AG09309 (cell line): ENCODE data around the gene DLG2.

Source experiments
- DNase-seq: peaks from one replicate; pipeline ENCODE4 v3.0.0-alpha.2; 2010; ENCODE audit warnings: low read depth
- H3K4me3 ChIP-seq: 2 replicates; pipeline ENCODE4 v1.5.1; 2011; ENCODE audit warnings: mild to moderate bottlenecking, low read depth, low read length, moderate library complexity; ENCODE audit not compliant: control insufficient read depth
- CTCF ChIP-seq: IDR thresholded peaks from 2 replicates; pipeline ENCODE4 v1.5.1; 2011; ENCODE audit warnings: mild to moderate bottlenecking, low read depth, low read length, inconsistent platforms; ENCODE audit not compliant: insufficient read depth, control insufficient read depth; ENCODE audit errors: missing control alignments

The DLG2 gene

GRCh38 chr11:84590106-84590505, 1037.0 kb downstream of the DLG2 start:
- no peak for TF ChIP-seq CTCF
- DNase-seq = no peak
- no peak overlapping the region for H3K4me3 ChIP-seq

GRCh38 chr11:84588131-84588829, 1038.9 kb downstream of the DLG2 start:
- no peak for TF ChIP-seq CTCF
- H3K4me3 ChIP-seq = no peak overlapping the region
- no peak for DNase-seq

DNA sequence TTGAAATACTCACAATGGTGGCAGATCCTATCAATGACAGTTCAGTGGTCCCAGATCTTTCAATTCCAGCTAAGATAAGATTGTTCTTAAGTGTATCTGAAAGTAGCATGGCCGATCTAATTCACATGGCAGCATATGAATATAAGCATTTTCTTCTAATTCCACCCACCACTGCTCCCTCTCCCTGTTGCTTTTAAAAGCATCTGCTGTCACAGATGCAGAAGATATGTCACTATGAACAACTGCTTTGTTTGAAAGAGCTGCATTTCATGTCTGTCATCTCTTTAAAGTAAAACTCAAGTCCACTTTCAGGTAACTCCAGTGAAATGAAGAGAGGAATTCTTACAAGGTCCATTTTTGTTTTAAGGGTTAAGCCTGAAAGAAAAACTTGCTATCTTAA, 1044.0 kb downstream of the DLG2 start:
- no peak overlapping the region for H3K4me3 ChIP-seq
- TF ChIP-seq CTCF = no peak
- DNase-seq = no peak

GRCh38 chr11:84581083-84581482, 1046.1 kb downstream of the DLG2 start:
- H3K4me3 ChIP-seq = no peak overlapping the region
- DNase-seq = no peak
- TF ChIP-seq CTCF = no peak

- no peak overlapping the region for H3K4me3 ChIP-seq
- TF ChIP-seq CTCF = no peak
- DNase-seq = no peak
Measured at GRCh38 chr11:84580428-84580827, 1046.7 kb downstream of the DLG2 start.

DNA sequence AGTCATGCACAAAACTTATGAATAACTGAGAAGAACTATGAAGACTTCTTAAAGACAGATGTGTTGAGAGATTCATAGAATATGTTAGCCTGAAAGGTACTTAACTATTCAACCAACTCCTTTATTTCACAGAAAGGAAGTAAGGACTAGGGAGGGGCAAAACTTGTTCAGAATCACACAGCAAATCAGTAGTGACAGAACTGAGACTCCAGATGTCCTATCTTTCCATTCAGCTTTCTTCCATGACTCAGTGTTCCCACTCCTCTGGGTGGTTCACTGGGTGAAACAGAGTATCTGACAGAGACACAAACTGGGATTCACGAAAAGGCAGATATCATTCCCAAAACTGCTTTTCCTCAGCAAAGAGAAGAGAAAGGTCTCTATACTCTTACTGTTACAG, 1053.3 kb downstream of the DLG2 start:
- no peak for TF ChIP-seq CTCF
- DNase-seq = no peak
- no peak overlapping the region for H3K4me3 ChIP-seq
